Body of pancreas (tissue), 4 donors: ENCODE results near the gene TMEM225B.

Source experiments
- CTCF ChIP-seq, 7 experiments: fragments of 450-650 bp in 4 of 7; fragments of 200-600 bp in 3 of 7; sonication (generic) in 3 of 7; IDR thresholded peaks; one replicate each; pipeline ENCODE4 v1.5.1; 2016 to 2019; ENCODE audit warnings: antibody characterized with exemption in 7 of 7
- POLR2A ChIP-seq, 3 donors: fragments of 450-650 bp; IDR thresholded peaks; one replicate each; pipeline ENCODE4 v1.6.1; 2016; ENCODE audit warnings: antibody characterized with exemption in 3 of 3, mild to moderate bottlenecking in 2 of 3

GRCh38 chr7:99627513-99627912 is 29.4 kb downstream of the TMEM225B start:
- no peak for TF ChIP-seq CTCF (IDR thresholded peaks at IDR 0.05)
- no peak for TF ChIP-seq POLR2A (IDR thresholded peaks at IDR 0.05)
